SK-MEL-5 (cell line): ENCODE data around the gene ZDHHC11. TPM values are rescaled to one million over a fixed set of nuclear protein-coding genes. Genes with fewer than 3 reads are reported as not detected.
"Not testable (repeated sequence)": the region's sequence is repeated elsewhere in the genome, so short reads cannot be mapped to it uniquely, and the experiment has no call there.

Experiments
- DNase-seq: peaks from one replicate; pipeline ENCODE4 v3.0.0-alpha.2; 2016; ENCODE audit warnings: low read depth, low spot score
- in situ Hi-C: cut with HindIII; loops from 2 replicates; pipeline ENCODE4 v1.10.0; 2016; ENCODE audit warnings: low sequenced_read_pairs, high pct_unique_total_duplicates, low pct_unique_long_range_greater_than_20kb
- total RNA-seq: library from RNA; depleted of rRNA; stranded (reverse); fragments of >200 nt; shearing (Covaris generic); gene quantifications from 2 replicates; pipeline ENCODE4 v1.2.3, GENCODE V29; 2014

ZDHHC11 gene
- total RNA-seq, 1 experiment from 2014 or later: 15.7 TPM

DNA sequence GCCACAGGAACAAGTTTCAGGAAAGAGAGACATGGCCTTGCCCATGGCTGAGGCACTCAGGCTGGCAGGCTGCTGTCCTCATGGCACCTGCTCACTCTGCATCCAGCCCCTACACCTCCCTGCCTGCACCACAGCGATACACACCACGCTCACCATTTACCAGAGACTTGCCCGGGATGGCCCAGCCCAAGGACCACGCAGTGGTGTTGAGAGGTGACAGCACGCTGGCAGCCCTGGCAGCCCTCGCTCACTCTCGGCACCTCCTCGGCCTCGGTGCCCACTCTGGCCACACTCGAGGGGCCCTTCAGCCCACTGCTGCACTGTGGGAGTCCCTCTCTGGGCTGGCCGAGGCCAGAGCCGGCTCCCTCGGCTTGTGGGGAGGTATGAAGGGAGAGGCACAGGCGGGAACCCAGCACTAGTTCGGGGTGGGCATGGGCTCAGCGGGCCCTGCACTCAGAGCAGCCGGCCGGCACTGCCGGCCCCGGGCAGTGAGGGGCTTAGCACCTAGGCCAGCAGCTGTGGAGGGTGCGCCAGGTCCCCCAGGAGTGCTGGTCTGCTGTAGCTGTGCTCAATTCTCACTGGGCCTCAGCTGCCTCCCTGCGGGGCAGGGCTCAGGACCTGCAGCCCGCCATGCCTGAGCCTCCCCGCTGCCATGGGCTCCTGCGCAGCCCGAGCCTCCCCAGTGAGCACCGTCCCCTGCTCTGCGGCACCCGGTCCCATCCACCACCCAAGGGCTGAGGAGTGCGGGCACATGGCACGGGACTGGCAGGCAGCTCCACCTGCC is 86.6 kb downstream of the ZDHHC11 start:
- DNase-seq: no peak
- in situ Hi-C loops: no loop called here

DNA sequence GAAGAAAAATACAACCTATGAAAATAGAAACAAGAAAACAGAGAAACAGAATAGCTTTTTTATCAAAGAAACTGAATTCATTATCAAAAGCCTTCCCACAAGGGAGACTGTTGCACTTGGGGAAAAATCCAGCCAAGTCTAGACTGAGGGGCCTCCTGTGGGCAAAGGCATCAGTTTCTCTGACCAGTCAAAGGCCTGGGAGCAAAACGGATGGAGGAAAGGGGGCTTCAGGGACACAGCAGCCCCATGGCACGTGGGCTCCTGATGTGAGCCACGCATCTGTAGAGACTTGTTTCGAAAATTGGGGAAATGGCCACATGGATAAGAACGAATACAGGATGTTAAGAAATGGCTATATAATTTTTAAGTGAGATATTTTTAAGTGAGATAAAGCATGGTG is 87.4 kb downstream of the ZDHHC11 start:
- no peak for DNase-seq
- in situ Hi-C loops: no loop called here

DNA sequence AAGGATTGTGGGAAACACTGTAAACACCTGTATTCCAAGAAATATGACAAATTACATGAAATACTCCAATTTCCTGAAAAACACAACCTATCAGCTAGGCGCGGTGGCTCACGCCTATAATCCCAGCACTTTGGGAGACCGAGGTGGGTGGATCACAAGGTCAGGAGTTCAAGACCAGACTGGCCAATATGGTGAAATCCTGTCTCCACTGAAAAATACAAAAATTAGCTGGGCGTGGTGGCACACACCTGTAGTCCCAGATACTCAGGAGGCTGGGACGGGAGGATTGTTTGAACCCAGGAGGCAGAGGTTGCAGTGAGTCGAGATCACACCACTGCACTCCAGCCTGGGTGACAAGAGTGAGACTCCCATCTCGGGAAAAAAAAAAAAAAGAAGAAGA is 87.8 kb downstream of the ZDHHC11 start:
- in situ Hi-C loops, DNase-seq: not testable (repeated sequence)

DNA sequence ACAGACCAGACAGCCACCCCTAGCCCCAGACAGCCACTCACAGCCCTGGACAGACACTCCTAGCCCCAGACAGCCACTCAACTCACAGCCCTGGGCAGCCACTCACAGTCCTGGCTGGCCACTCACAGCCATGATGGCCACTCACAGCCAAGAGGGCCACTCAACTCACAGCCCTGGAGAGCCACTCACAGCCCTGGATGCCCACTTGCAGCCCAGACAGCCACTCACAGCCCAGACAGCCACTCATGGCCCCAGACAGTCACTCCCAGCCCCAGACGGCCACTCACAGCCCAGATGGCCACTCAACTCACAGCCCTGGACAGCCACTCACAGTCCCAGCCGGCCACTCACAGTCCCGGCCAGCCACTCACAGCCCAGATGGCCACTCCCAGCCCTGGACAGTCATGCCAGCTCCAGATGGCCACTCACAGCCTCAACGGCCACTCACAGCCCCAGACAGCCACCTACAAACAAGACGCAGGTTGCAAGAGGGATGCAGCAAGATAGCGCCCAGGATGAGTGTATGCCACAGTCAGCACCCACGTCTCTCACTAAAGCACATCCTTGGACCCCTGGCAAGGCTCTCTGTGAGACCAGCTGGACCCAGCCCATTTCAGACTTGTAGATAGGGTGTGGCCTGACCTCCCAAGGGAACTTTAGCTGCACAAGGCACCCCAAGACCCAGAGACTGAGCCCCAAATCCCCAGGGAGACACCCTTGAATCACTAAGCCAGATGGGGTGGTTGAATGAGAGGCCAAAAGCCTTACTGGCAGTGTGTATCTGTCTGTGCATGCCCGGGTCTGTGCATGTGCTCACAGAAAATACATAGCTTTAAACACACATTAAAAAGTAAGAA is 88.7 kb downstream of the ZDHHC11 start:
- no peak for DNase-seq
- in situ Hi-C loops: no loop called here

DNA sequence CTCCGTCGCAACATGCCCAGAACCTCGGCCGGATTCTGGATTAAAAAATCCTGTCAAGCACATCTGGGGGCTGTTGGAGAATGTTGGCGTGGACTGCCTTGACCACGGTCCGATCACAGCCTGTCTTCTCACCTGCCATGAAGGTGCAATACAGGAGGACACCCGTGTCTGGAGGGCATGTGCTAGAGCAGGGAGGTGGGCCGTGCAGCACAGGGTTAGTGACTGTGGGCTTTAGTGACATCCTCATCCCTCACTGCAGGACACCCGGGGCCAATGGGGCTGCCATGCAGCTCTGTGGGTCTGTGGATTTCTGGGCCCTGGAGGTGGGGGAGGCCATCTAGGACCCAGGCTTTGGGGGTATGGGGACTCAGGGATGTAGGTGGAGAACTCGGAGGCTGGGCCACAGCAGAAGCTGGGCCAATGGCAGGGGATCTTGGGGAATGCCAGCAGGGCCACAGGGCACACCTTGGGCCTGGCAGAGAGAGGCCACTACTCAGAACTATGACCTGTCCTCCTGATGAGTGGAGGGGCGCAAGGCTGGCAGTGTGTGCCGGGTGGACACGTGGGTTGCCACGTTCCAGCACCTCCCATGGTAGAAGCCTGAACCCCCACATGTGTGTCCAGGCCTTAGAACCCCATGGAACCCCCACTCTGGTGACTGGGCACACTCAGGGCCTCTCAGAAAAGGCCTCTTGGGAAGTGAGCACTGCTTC is 89.6 kb downstream of the ZDHHC11 start:
- in situ Hi-C loops: no loop called here
- no peak for DNase-seq

DNA sequence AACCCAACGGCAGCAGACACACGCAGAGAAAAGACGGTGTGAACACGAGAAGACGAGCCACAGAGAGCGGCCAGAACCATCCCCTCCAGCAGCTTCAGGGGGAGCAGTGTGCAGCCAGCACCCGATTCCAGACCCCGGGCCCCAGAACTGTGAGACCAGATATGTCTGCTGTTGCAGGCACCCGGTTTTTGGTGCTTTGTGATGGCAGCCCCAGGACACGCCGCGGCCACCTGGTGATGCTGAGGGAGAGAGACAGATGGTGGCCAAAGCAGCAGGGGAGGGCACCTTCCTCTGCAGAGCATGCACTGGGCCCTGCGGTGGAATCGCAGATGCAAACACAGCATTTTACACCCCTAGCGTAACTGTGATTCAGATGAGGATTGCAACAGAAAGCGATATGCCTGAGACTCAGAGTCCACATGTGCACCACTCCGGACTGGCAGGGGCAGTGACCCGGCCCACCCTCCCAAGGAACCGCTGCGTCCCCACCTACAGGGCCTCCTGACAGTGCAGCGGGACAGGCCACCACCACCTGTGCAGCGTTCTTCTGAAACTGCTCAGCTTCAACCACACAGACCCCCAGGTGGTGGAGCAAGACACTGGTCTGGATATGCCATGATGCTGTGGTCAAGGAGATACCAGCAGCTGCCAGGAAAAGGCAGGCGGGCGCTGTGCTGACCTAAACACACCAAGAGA is 90.3 kb downstream of the ZDHHC11 start:
- no peak for DNase-seq
- in situ Hi-C loops: no loop called here

DNA sequence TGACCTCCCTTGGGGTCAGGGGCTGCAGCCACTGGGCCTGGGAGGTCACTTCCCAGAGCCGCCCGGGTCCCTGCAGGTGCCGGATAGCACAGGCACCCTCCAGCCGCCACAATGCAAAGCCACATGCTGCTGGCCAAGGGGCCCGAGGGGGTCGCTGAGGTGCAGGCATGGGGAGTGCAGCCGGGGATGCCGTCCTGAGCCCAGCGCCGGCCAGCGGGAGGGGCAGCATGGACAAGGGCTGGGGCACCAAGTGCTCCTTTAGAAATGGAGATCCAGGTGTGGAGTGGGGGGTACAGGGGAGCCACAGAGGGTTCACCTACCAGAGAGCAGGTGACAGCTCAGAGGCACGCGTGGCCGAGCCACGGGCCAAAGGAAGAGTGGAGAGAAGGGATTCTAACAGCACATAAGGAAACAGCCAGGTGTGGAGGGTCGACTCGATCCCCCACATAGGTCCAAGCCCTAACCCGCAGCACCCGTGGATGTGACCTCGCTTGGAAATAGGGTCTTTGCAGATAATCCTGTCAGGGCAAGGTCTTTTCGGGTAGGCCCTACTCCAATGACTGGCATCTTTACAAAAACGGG is 90.9 kb downstream of the ZDHHC11 start:
- in situ Hi-C loops: no loop called here
- no peak for DNase-seq

DNA sequence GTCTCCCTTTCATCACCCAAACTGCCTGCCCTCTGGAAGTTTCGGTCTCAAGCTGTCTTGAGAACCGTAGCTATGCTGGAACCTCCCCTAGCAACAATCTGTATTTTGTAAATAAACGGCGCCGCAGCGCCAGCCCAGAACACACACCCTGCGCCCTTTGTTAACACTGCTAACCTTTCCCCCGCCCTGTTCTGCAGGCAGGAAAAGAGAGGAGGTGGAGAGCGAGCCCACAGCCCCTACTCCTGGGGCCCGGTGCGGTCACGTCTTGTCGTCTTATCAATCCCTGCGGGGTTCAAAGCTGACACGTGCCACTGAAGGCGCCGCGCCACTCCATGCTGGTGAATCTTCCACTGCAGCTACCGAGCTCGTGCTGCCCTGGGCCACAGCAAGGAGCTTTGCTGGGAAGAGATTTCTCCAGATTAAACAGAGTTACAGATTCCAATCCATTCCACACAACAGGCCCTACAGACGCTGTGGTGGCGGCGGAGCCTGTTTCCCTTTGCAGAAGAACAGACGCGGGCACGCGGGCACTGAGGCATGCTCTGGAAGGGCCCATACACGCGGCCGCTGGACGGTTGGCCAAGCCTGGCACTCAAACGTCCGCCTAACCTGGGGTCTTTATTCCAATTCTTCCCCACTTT is 91.6 kb downstream of the ZDHHC11 start:
- DNase-seq: no peak
- in situ Hi-C loops: no loop called here

DNA sequence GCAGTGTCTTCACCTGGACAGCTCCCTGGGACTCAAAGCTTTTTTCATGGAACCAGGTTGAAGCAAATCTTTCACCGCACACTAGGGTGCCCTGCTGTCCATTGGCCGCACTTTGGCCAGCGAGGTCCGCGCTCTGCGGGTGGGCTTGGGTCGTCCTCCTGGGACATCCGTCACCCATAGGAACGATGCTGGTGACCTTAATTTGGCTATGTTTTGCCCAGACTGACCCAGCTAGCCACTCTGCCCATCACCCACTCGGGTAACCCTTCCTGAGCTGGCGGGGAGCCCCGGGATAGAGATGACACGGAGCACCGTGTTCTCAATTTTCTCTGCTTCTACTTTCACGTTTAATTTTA is 92.1 kb downstream of the ZDHHC11 start:
- DNase-seq: no peak
- in situ Hi-C loops: no loop called here

DNA sequence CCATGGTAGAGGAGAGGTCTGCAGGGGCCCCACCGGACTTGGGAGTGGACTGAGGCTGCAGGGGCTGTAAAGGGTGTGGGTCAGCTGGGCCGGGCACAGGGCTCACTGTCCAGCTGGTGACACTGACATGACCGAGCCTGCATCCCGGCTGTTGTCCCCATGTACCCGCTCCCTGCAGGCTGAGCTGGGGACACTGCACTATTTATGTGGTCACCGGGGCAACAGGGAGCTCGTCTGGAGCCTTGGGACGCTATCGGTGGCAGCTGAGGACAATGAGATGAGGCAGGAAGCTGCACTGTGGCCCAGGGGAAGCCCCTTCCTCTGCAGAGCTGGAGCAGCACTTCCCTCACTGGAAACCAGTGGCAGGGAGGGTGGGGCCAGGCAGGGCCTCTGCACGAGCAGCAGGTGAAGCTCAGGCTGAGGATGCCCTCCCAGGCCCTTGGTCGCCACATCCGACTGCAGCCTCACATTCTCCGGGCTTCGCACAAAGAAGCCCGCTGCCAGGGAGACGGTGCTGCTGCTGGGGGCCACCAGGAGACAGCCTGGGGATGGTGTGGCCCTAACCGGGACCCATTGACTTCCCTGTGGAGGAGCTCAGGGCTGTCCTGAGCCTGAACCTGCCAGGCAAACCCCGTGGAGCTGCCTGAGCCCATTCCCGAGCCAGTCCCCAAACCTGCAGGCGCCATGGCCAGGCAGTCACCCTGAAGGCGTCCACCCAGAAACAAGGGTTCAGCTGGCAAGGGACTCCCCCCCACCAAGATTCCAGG is 92.7 kb downstream of the ZDHHC11 start:
- no peak for DNase-seq
- in situ Hi-C loops: no loop called here

DNA sequence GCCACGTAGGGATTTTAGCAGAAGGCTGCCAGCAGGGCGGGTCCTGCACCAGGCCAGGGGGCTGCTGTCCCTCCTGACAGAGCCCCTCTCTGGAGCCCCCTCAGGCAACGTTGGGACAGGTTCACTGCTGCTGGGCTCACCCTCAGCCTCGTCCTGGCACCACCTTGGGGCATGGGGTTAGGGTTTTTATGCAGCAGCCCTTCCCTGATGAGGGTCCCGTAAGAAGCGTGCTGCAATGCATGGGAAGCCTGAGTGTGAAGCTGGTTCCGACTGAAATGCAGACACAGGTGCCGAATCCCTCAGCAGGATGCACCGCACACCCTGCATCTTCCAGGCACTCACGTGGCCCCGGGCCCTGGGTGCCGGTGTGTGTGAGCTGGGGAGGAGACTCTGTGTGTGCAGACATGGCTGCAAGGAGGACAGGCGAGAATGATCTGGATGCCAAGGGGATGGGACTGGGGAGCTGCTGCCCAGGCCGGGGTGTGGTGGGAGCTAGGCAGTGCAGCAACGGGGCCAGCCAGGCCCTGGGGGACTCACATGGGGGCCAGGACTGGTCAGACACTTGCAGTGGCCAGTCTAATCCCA is 93.3 kb downstream of the ZDHHC11 start:
- in situ Hi-C loops: no loop called here
- no peak for DNase-seq

DNA sequence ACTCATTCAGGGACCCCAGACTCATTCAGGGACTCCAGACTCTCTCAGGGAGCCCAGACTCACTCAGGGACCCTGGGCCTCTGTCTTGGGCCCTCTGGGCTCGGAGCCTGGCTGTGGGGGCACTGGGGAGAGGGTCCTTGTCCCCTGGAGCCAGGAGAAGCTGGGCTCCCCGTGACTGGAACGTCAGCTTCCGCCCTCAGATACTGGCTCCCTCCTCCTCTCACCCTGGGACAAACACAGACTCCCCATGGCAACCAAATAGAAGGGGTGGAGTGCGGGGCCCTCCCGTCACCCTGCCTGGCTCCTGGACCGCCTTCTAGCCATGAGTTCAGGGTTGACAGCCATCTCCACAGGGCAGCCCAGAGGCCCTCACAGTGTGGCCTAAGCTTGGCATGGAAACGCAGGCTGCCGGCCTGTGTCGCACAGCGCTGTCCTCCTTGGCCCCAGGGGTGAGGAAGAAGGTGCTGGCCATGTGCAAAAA is 93.9 kb downstream of the ZDHHC11 start:
- in situ Hi-C loops: no loop called here
- no peak for DNase-seq

DNA sequence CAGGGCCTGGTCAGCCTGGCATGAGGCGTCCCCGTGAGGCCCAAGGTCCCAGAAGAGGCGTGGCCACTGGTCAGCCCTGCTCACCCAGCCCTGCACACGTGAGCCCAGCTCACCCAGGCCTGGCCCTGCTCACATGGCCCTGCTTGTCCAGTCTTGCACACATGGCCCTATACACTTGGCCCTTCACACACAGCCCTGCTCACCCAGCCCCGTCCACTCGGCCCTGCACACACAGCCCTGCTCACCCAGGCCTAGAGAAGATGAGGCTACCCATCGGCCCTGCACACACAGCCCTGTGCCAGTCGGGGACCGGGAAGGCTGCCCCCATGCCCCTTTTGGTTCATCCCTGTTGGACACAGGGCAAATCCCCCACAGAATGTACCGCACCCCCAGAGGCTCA is 94.6 kb downstream of the ZDHHC11 start:
- in situ Hi-C loops: no loop called here
- no peak for DNase-seq

DNA sequence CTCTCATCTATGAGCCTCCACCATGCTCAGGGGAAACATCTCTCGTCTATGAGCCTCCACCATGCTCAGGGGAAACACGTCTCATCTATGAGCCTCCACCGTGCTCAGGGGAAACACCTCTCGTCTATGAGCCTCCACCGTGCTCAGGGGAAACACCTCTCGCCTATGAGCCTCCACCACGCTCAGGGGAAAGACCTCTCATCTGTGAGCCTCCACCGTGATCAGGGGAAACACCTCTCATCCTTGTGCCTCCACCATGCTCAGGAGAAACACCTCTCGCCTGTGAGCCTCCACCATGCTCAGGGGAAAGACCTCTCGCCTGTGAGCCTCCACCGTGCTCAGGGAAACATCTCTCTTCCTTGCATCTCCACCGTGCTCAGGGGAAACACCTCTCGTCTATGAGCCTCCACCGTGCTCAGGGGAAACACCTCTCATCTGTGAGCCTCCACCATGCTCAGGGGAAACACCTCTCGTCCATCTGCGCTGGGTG is 96.6 kb downstream of the ZDHHC11 start:
- DNase-seq, in situ Hi-C loops: not testable (repeated sequence)

DNA sequence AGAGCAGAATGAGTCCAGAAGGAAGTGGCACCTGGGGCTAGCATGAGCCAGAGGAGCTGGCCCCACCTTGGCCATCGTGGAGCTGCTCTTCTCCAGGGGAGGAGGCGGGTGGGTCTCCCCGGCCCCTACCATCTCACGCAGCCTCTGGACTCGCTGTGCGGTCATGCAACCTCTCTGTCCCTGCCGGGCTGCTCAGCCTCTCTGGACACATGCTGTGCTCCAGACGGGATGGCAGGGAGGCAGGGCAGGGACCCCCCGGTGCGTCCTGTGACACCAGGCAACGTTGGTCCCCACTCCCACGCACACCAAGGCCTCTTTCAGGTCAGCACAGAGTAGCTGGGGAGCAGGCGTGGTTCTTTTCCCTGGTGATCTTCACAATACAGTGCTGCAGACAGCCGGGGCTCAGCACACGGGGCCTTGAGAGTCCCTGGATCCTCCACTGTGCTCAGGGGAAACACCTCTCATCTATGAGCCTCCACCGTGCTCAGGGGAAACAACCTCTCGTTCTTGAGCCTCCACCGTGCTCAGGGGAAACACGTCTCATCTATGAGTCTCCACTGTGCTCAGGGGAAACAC is 97.1 kb downstream of the ZDHHC11 start:
- in situ Hi-C loops, DNase-seq: not testable (repeated sequence)
